GM23338 (cell line): ENCODE results near the gene PTGR3. TPM values are rescaled to one million over a fixed set of nuclear protein-coding genes. Genes with fewer than 3 reads are reported as not detected.

Experiments used
- ATAC-seq: fragments of 200-7000 bp; cut with Tn5 transposase; 3 replicates; pipeline ENCODE4 v1.9.1; 2020
- DNase-seq: peaks from one replicate; pipeline ENCODE4 v3.0.0-alpha.2; 2015; ENCODE audit warnings: low spot score
- H2AFZ ChIP-seq: fragments of 200-600 bp; sonication (generic); 2 replicates; pipeline ENCODE4 v1.8.0; 2016; ENCODE audit warnings: antibody characterized with exemption, mild to moderate bottlenecking, moderate library complexity
- H3F3A ChIP-seq: fragments of 200-600 bp; sonication (generic); replicated peaks from 2 replicates; pipeline ENCODE4 v1.8.0; 2017; ENCODE audit warnings: antibody characterized with exemption, mixed run types, low read depth
- H3K27ac ChIP-seq: fragments of 200-600 bp; sonication (generic); 2 replicates; pipeline ENCODE4 v1.6.1; 2016; ENCODE audit warnings: low read depth
- H3K27me3 ChIP-seq: fragments of 200-600 bp; sonication (generic); 2 replicates; pipeline ENCODE4 v1.8.0; 2016; ENCODE audit warnings: mild to moderate bottlenecking, mixed run types, moderate library complexity; ENCODE audit not compliant: insufficient read depth
- H3K36me3 ChIP-seq: fragments of 200-600 bp; sonication (generic); 2 replicates; pipeline ENCODE4 v1.8.0; 2016; ENCODE audit warnings: mild to moderate bottlenecking; ENCODE audit not compliant: insufficient read depth
- H3K4me1 ChIP-seq: fragments of 200-600 bp; sonication (generic); 2 replicates; pipeline ENCODE4 v1.8.0; 2016; ENCODE audit warnings: mild to moderate bottlenecking, moderate library complexity; ENCODE audit not compliant: insufficient read depth
- H3K4me2 ChIP-seq: fragments of 200-600 bp; sonication (generic); 2 replicates; pipeline ENCODE4 v1.7.1; 2017; ENCODE audit warnings: mixed run types
- H3K4me3 ChIP-seq: fragments of 200-600 bp; sonication (generic); 2 replicates; pipeline ENCODE4 v1.6.1; 2016; ENCODE audit warnings: mixed run types
- H3K79me2 ChIP-seq: fragments of 200-600 bp; sonication (generic); replicated peaks from 2 replicates; pipeline ENCODE4 v1.8.0; 2017; ENCODE audit warnings: mild to moderate bottlenecking; ENCODE audit not compliant: insufficient read depth
- H3K9me2 ChIP-seq: fragments of 200-600 bp; sonication (generic); 2 replicates; pipeline ENCODE4 v1.8.0; 2017; ENCODE audit not compliant: insufficient read depth
- H4K20me1 ChIP-seq: fragments of 200-600 bp; sonication (generic); replicated peaks from 2 replicates; pipeline ENCODE4 v1.8.0; 2017; ENCODE audit warnings: mild to moderate bottlenecking; ENCODE audit not compliant: insufficient read depth
- H3K27ac Mint-ChIP-seq: 2 replicates; pipeline ENCODE4 v1.8.0; 2020; ENCODE audit warnings: inconsistent platforms, mild to moderate bottlenecking, moderate library complexity, mixed read lengths
- H3K27me3 Mint-ChIP-seq: 3 replicates; pipeline ENCODE4 v1.8.0; 2022; ENCODE audit warnings: low read depth, mild to moderate bottlenecking, moderate library complexity, mixed read lengths, inconsistent platforms; ENCODE audit not compliant: insufficient read depth, poor library complexity
- H3K36me3 Mint-ChIP-seq: 3 replicates; pipeline ENCODE4 v1.8.0; 2021; ENCODE audit warnings: low read depth, mild to moderate bottlenecking, inconsistent platforms, moderate library complexity, mixed read lengths
- H3K4me1 Mint-ChIP-seq: 3 replicates; pipeline ENCODE4 v1.8.0; 2020; ENCODE audit warnings: mild to moderate bottlenecking, inconsistent platforms, mixed read lengths
- H3K4me3 Mint-ChIP-seq: 3 replicates; pipeline ENCODE4 v1.8.0; 2021; ENCODE audit warnings: moderate library complexity, mild to moderate bottlenecking, inconsistent platforms, mixed read lengths
- H3K9me3 Mint-ChIP-seq: 3 replicates; pipeline ENCODE4 v1.8.0; 2020; ENCODE audit warnings: moderate library complexity, mild to moderate bottlenecking, inconsistent platforms, mixed read lengths
- CREB1 ChIP-seq: fragments of 250-450 bp; sonication (Bioruptor Pico); IDR thresholded peaks from 2 replicates; pipeline ENCODE4 v1.5.0; 2020; ENCODE audit warnings: low read depth, mild to moderate bottlenecking, moderate library complexity
- EZH2phosphoT487 ChIP-seq: fragments of 200-600 bp; sonication (generic); IDR thresholded peaks from one replicate; pipeline ENCODE4 v1.8.1; 2018; ENCODE audit warnings: antibody characterized with exemption; ENCODE audit not compliant: unreplicated experiment
- NANOG ChIP-seq: IDR thresholded peaks from 2 replicates; pipeline ENCODE4 v1.6.1; 2016; ENCODE audit warnings: antibody characterized with exemption, borderline replicate concordance
- POLR2AphosphoS5 ChIP-seq: IDR thresholded peaks from 2 replicates; pipeline ENCODE4 v1.6.1; 2016; ENCODE audit warnings: antibody characterized with exemption, low read depth
- STAT1 ChIP-seq: IDR thresholded peaks from one replicate; pipeline ENCODE4 v1.6.1; 2016; ENCODE audit warnings: antibody characterized with exemption; ENCODE audit not compliant: unreplicated experiment
- ZNF114 ChIP-seq: fragments of 250-450 bp; sonication (Bioruptor Pico); IDR thresholded peaks from 2 replicates; pipeline ENCODE4 v1.5.0; 2020; ENCODE audit warnings: mild to moderate bottlenecking, moderate library complexity
- ZNF331 ChIP-seq: fragments of 250-450 bp; sonication (Bioruptor Pico); IDR thresholded peaks from 2 replicates; pipeline ENCODE4 v1.5.0; 2020; ENCODE audit warnings: low read depth, mild to moderate bottlenecking, moderate library complexity
- polyA plus RNA-seq: library from polyadenylated mRNA; unstranded; fragments of >200 nt; fragmentation: Nextera tagmentation; extraction: Ambion mirVana; gene quantifications from 2 replicates; pipeline ENCODE4 v1.2.1, GENCODE V29; 2016
- total RNA-seq: library from RNA; depleted of rRNA; stranded (reverse); fragments of >200 nt; shearing (Covaris generic); gene quantifications from 2 replicates; pipeline ENCODE4 v1.2.3, GENCODE V29; 2014
- TF ChIP-seq, protein P1 (sequence below), 2 experiments: fragments of 200-600 bp in 1 of 2; sonication (generic) in 1 of 2; conservative IDR thresholded peaks; 2 replicates each; pipeline versions ENCODE4 v1.5.1 to v1.6.1; 2016 to 2017; ENCODE audit warnings: antibody characterized with exemption in 2 of 2, low read depth in 2 of 2, mild to moderate bottlenecking in 2 of 2, moderate library complexity in 1 of 2
- TF ChIP-seq, protein P2 (sequence below): IDR thresholded peaks from one replicate; pipeline ENCODE4 v1.6.1; 2018; ENCODE audit warnings: antibody characterized with exemption; ENCODE audit not compliant: unreplicated experiment
- TF ChIP-seq, protein P3 (sequence below): fragments of 250-450 bp; sonication (Bioruptor Pico); IDR thresholded peaks from 2 replicates; pipeline ENCODE4 v1.5.0; 2020; ENCODE audit warnings: mild to moderate bottlenecking, moderate library complexity
- TF ChIP-seq, protein P4 (sequence below): IDR thresholded peaks from 2 replicates; pipeline ENCODE4 v1.6.1; 2016; ENCODE audit warnings: antibody characterized with exemption

The PTGR3 gene
- total and polyA plus RNA-seq, 2 experiments from 2014 or later: 0.84 to 1.5 TPM

DNA sequence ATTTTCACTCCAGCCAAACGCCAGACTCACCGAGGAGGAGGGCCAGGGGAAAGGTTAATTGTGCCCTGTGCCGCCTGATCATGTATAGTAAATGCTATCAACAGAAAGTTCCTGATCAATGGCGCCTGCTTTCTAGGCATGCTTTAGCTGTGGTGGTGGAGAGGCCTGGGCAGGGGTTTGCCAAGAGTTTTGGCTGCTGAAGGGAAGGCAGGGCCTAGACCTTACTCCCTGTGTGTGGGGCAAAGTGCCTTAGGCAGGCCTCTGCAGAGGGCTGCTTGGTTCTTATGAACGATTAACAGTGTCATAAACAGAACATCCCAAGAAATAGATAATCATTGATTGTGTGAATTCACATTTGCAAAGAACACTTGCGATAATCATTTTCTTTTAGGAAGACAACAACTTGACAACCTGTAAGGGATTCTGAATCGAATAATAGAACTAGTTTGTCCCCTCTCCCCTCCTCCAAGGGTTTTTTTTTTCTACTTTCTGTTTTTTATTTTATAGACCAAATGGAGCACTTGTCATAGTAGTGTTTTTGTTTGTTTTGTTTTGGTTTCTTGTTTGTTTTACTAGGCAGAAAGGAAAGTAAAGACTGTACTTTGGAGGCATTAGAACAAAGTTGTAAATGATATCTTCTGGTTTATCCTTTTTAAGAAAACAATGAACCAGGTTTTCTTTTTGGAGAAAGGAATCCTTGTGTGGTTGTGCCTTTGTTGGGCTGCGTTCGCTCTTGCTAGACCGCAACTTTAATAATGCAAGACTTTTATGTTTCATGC lies 8.2 kb upstream of the PTGR3 start:
- Histone ChIP-seq H3K27me3 (peaks cover 31% of the 10 kb centered on the region), H3K79me2 (no peaks in the 10 kb centered on the region), H3K27ac (no peak overlapping the region), H3K4me2 (no peak overlapping the region), H3K4me3 (no peak overlapping the region), H3K36me3 (no peaks in the 10 kb centered on the region), H3K4me1 (peaks cover 9% of the 10 kb centered on the region; the same call in 1 of the 2 replicates), H4K20me1 (no peaks in the 10 kb centered on the region), H3K9me2 (no peaks in the 10 kb centered on the region), H2AFZ (0 out of 2 replicates have a peak overlapping the region, but pooled peaks have one; percentile 52), H3F3A (no peaks in the 10 kb centered on the region)
- TF ChIP-seq STAT1 (no peak), CREB1 (CRISPR knock-in tag) (no peak), NANOG (no peak), ZNF331 (CRISPR knock-in tag) (no peak), EZH2phosphoT487 (no peak), POLR2AphosphoS5 (no peak), ZNF114 (CRISPR knock-in tag) (no peak)
- TF ChIP-seq, protein P1, sequence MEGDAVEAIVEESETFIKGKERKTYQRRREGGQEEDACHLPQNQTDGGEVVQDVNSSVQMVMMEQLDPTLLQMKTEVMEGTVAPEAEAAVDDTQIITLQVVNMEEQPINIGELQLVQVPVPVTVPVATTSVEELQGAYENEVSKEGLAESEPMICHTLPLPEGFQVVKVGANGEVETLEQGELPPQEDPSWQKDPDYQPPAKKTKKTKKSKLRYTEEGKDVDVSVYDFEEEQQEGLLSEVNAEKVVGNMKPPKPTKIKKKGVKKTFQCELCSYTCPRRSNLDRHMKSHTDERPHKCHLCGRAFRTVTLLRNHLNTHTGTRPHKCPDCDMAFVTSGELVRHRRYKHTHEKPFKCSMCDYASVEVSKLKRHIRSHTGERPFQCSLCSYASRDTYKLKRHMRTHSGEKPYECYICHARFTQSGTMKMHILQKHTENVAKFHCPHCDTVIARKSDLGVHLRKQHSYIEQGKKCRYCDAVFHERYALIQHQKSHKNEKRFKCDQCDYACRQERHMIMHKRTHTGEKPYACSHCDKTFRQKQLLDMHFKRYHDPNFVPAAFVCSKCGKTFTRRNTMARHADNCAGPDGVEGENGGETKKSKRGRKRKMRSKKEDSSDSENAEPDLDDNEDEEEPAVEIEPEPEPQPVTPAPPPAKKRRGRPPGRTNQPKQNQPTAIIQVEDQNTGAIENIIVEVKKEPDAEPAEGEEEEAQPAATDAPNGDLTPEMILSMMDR (conservative IDR thresholded peaks at IDR 0.05; ENCODE audit: low read depth in 2 of 2): no peak
- TF ChIP-seq, protein P2, sequence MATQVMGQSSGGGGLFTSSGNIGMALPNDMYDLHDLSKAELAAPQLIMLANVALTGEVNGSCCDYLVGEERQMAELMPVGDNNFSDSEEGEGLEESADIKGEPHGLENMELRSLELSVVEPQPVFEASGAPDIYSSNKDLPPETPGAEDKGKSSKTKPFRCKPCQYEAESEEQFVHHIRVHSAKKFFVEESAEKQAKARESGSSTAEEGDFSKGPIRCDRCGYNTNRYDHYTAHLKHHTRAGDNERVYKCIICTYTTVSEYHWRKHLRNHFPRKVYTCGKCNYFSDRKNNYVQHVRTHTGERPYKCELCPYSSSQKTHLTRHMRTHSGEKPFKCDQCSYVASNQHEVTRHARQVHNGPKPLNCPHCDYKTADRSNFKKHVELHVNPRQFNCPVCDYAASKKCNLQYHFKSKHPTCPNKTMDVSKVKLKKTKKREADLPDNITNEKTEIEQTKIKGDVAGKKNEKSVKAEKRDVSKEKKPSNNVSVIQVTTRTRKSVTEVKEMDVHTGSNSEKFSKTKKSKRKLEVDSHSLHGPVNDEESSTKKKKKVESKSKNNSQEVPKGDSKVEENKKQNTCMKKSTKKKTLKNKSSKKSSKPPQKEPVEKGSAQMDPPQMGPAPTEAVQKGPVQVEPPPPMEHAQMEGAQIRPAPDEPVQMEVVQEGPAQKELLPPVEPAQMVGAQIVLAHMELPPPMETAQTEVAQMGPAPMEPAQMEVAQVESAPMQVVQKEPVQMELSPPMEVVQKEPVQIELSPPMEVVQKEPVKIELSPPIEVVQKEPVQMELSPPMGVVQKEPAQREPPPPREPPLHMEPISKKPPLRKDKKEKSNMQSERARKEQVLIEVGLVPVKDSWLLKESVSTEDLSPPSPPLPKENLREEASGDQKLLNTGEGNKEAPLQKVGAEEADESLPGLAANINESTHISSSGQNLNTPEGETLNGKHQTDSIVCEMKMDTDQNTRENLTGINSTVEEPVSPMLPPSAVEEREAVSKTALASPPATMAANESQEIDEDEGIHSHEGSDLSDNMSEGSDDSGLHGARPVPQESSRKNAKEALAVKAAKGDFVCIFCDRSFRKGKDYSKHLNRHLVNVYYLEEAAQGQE: no peak
- TF ChIP-seq, protein P3, sequence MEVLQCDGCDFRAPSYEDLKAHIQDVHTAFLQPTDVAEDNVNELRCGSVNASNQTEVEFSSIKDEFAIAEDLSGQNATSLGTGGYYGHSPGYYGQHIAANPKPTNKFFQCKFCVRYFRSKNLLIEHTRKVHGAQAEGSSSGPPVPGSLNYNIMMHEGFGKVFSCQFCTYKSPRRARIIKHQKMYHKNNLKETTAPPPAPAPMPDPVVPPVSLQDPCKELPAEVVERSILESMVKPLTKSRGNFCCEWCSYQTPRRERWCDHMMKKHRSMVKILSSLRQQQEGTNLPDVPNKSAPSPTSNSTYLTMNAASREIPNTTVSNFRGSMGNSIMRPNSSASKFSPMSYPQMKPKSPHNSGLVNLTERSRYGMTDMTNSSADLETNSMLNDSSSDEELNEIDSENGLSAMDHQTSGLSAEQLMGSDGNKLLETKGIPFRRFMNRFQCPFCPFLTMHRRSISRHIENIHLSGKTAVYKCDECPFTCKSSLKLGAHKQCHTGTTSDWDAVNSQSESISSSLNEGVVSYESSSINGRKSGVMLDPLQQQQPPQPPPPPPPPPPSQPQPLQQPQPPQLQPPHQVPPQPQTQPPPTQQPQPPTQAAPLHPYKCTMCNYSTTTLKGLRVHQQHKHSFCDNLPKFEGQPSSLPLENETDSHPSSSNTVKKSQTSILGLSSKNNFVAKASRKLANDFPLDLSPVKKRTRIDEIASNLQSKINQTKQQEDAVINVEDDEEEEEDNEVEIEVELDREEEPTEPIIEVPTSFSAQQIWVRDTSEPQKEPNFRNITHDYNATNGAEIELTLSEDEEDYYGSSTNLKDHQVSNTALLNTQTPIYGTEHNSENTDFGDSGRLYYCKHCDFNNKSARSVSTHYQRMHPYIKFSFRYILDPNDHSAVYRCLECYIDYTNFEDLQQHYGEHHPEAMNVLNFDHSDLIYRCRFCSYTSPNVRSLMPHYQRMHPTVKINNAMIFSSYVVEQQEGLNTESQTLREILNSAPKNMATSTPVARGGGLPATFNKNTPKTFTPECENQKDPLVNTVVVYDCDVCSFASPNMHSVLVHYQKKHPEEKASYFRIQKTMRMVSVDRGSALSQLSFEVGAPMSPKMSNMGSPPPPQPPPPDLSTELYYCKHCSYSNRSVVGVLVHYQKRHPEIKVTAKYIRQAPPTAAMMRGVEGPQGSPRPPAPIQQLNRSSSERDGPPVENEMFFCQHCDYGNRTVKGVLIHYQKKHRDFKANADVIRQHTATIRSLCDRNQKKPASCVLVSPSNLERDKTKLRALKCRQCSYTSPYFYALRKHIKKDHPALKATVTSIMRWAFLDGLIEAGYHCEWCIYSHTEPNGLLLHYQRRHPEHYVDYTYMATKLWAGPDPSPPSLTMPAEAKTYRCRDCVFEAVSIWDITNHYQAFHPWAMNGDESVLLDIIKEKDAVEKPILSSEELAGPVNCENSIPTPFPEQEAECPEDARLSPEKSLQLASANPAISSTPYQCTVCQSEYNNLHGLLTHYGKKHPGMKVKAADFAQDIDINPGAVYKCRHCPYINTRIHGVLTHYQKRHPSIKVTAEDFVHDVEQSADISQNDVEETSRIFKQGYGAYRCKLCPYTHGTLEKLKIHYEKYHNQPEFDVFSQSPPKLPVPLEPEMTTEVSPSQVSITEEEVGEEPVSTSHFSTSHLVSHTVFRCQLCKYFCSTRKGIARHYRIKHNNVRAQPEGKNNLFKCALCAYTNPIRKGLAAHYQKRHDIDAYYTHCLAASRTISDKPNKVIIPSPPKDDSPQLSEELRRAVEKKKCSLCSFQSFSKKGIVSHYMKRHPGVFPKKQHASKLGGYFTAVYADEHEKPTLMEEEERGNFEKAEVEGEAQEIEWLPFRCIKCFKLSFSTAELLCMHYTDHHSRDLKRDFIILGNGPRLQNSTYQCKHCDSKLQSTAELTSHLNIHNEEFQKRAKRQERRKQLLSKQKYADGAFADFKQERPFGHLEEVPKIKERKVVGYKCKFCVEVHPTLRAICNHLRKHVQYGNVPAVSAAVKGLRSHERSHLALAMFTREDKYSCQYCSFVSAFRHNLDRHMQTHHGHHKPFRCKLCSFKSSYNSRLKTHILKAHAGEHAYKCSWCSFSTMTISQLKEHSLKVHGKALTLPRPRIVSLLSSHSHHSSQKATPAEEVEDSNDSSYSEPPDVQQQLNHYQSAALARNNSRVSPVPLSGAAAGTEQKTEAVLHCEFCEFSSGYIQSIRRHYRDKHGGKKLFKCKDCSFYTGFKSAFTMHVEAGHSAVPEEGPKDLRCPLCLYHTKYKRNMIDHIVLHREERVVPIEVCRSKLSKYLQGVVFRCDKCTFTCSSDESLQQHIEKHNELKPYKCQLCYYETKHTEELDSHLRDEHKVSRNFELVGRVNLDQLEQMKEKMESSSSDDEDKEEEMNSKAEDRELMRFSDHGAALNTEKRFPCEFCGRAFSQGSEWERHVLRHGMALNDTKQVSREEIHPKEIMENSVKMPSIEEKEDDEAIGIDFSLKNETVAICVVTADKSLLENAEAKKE (CRISPR knock-in tag): no peak
- TF ChIP-seq, protein P4, sequence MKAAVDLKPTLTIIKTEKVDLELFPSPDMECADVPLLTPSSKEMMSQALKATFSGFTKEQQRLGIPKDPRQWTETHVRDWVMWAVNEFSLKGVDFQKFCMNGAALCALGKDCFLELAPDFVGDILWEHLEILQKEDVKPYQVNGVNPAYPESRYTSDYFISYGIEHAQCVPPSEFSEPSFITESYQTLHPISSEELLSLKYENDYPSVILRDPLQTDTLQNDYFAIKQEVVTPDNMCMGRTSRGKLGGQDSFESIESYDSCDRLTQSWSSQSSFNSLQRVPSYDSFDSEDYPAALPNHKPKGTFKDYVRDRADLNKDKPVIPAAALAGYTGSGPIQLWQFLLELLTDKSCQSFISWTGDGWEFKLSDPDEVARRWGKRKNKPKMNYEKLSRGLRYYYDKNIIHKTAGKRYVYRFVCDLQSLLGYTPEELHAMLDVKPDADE: no peak
- no peaks in the 10 kb centered on the region for H3K9me3 Mint-ChIP-seq
- no peak overlapping the region for H3K27ac Mint-ChIP-seq
- H3K27me3 Mint-ChIP-seq: peaks cover 17% of the 10 kb centered on the region
- no peaks in the 10 kb centered on the region for H3K36me3 Mint-ChIP-seq
- DNase-seq (no peak), ATAC-seq (no peak)
- no peak overlapping the region for H3K4me3 Mint-ChIP-seq
- peaks cover 21% of the 10 kb centered on the region for H3K4me1 Mint-ChIP-seq
